ENCODE results near the gene TMPRSS7. TPM values are rescaled to one million over a fixed set of nuclear protein-coding genes. Genes with fewer than 3 reads are reported as not detected.

TMPRSS7 gene
- total RNA-seq, 4 donors from 2014 or later = not detected

GRCh38 chr3:112011376-112011940, 23.1 kb upstream of the TMPRSS7 start:
- Histone ChIP-seq H3K9me3 (no peaks in the 10 kb centered on the region), H3K27me3 (no peaks in the 10 kb centered on the region), H3K4me1 (peaks cover 4% of the 10 kb centered on the region in 2 donors), H3K4me3 (no peak overlapping the region), H3K36me3 (no peaks in the 10 kb centered on the region), H3K27ac (no peak overlapping the region)
- in situ Hi-C loops (cut with MboI; ENCODE audit: low sequenced_read_pairs in 4 of 4) = no loop called here
- intact Hi-C loops (cut with DNase I; ENCODE audit: low total_unique reads) = no loop called here
- no peak for ATAC-seq
- no peak for DNase-seq
- TF ChIP-seq POLR2A (IDR thresholded peaks at IDR 0.05) (no peak), CTCF (IDR thresholded peaks at IDR 0.05 in 4 of 5, conservative IDR thresholded peaks at IDR 0.05 in 1 of 5) (no peak)

GRCh38 chr3:112012205-112012992, 22.1 kb upstream of the TMPRSS7 start:
- no peak for ATAC-seq
- no peak for DNase-seq
- Histone ChIP-seq H3K27ac (peak overlapping the region in 1 of 4 donors; percentile 5), H3K36me3 (no peaks in the 10 kb centered on the region), H3K4me3 (no peak overlapping the region), H3K9me3 (no peaks in the 10 kb centered on the region), H3K27me3 (no peaks in the 10 kb centered on the region), H3K4me1 (peaks cover 4% of the 10 kb centered on the region in 2 donors)
- in situ Hi-C loops (cut with MboI; ENCODE audit: low sequenced_read_pairs in 4 of 4) (no loop called here), intact Hi-C loops (cut with DNase I; ENCODE audit: low total_unique reads) (loop anchor here (2.0 kb wide), 2 partner anchors 24 to 344 kb away; no protein-coding TSS in a partner anchor)
- TF ChIP-seq POLR2A (IDR thresholded peaks at IDR 0.05) = no peak
- TF ChIP-seq CTCF (IDR thresholded peaks at IDR 0.05 in 4 of 5, conservative IDR thresholded peaks at IDR 0.05 in 1 of 5) = no peak

GRCh38 chr3:112013058-112013783, 21.3 kb upstream of the TMPRSS7 start:
- Histone ChIP-seq H3K27me3 (no peaks in the 10 kb centered on the region), H3K4me1 (peaks cover 4% of the 10 kb centered on the region in 2 donors), H3K27ac (peak overlapping the region in 1 of 4 donors; percentile 5), H3K4me3 (peak overlapping the region in 2 of 4 donors; percentile 8 to 29), H3K36me3 (no peaks in the 10 kb centered on the region), H3K9me3 (no peaks in the 10 kb centered on the region)
- intact Hi-C loops (cut with DNase I; ENCODE audit: low total_unique reads) = loop anchor here (2.0 kb wide), 2 partner anchors 24 to 344 kb away; no protein-coding TSS in a partner anchor
- peak; percentile 36 to 39 for DNase-seq
- in situ Hi-C loops (cut with MboI; ENCODE audit: low sequenced_read_pairs in 4 of 4) = no loop called here
- ATAC-seq = peak; percentile 87 to 94
- peak; percentile 24 to 72 (median 53) for TF ChIP-seq CTCF (IDR thresholded peaks at IDR 0.05 in 4 of 5, conservative IDR thresholded peaks at IDR 0.05 in 1 of 5)
- TF ChIP-seq POLR2A (IDR thresholded peaks at IDR 0.05) = no peak

GRCh38 chr3:112013784-112014143, 20.8 kb upstream of the TMPRSS7 start:
- DNase-seq = no peak
- no peak for TF ChIP-seq POLR2A (IDR thresholded peaks at IDR 0.05)
- no peak for TF ChIP-seq CTCF (IDR thresholded peaks at IDR 0.05 in 4 of 5, conservative IDR thresholded peaks at IDR 0.05 in 1 of 5)
- no peak overlapping the region for H3K27ac ChIP-seq
- no peaks in the 10 kb centered on the region for H3K9me3 ChIP-seq
- in situ Hi-C loops (cut with MboI; ENCODE audit: low sequenced_read_pairs in 4 of 4) (no loop called here), intact Hi-C loops (cut with DNase I; ENCODE audit: low total_unique reads) (loop anchor here (2.0 kb wide), 2 partner anchors 25 to 345 kb away; no protein-coding TSS in a partner anchor)
- H3K27me3 ChIP-seq = no peaks in the 10 kb centered on the region
- no peak overlapping the region for H3K4me3 ChIP-seq
- peak in 1 of 2 donors; percentile 19 for ATAC-seq
- no peaks in the 10 kb centered on the region for H3K36me3 ChIP-seq
- H3K4me1 ChIP-seq = peaks cover 4% of the 10 kb centered on the region in 2 donors

All from gastrocnemius medialis (tissue), 4 donors.